ENCODE measurements around the gene CLECL1.
"Not testable (repeated sequence)": the region's sequence is repeated elsewhere in the genome, so short reads cannot be mapped to it uniquely, and the experiment has no call there.

The CLECL1 gene

GRCh38 chr12:9719790-9720189, 13.1 kb downstream of the CLECL1 start:
- FAIRE-seq = no peak

DNA sequence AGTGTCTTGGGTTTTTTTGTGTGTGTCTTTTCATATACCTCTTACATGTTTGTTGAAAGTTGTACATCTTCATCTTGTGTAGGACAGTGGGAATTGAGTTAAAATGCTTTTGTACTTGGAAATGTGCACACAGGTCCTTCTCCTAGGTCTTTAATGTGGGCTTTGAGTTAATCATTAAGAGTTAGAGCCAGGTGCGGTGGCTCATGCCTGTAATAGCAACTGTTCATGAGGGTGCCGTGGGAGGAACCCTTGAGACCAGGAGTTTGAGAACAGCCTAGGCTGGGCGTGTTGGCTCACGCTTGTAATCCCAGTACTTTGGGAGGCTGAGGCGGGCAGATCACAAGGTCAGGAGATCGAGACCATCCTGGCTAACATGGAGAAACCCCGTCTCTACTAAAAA, 13.9 kb downstream of the CLECL1 start:
- FAIRE-seq = no peak

- FAIRE-seq = no peak
Observed at GRCh38 chr12:9717070-9717925, 15.6 kb downstream of the CLECL1 start.

- not testable (repeated sequence) for FAIRE-seq
Observed at GRCh38 chr12:9713032-9713558, 19.8 kb downstream of the CLECL1 start.

DNA sequence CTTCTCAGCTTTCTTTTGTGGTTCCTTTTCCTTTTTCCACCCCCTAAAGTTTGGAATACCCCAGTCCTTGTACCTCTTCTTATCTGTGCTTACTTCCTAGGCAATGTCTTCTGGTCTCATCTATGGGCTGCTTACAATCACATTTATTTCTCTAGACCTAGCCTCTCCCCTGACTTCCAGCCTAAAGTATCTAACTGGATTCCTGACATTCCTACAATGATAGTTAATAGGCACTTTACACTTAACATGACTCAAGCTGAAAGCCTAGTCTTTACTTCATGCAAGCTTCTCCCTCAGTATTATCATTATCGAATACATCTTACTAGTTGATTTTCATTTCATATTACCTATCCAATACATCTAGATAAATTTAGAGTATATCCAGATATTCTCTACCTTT, 21.2 kb downstream of the CLECL1 start:
- FAIRE-seq = no peak

- FAIRE-seq = no peak
Observed at GRCh38 chr12:9710584-9711375, 22.1 kb downstream of the CLECL1 start.

GRCh38 chr12:9708853-9709252, 24.0 kb downstream of the CLECL1 start:
- no peak for FAIRE-seq

DNA sequence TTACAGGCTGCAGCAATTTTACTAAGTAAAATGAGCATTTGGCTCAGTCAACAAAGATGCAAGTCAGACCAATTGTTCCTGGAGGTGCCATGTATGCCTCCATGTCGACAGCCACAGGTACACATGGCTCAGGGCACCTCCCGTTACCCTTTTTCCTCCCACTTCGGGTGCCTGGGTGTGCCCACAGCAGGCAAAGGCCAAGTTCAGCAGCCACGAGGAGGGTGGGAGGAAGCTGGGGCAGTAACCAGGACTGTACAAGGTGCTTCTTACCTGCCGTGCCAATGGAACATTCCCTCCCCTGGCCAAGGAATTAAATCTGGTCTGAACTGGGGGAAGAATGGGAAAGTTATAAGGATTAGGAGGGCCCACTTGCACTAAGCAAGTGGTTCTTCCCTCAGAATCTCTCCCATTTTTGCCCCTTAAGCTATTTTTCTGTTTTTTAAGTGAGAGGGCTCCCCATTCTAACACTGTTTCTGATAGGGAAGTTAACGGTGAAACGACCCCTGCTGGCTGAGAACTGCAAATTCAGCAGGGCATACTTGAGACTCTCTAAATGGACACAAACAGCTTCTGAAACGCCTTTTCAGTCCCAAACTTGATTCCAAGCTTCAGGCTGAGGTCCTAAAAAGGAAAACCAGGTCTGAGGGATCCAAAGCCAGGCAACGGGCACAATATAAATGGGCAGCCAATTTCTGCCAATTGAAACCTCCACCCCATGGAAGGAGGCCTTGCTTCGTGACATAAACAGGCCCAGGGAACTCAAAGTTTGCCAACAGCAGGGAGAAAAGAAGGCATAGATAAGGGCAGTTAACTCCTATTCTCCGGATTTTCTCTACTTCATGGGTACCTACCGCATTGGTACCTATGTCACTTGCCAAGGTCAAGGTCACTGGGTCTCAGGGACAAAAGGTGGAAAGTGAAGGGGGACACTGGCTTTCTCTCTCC, 24.8 kb downstream of the CLECL1 start:
- no peak for FAIRE-seq

- FAIRE-seq = no peak
Observed at GRCh38 chr12:9707356-9707755, 25.5 kb downstream of the CLECL1 start.

DNA sequence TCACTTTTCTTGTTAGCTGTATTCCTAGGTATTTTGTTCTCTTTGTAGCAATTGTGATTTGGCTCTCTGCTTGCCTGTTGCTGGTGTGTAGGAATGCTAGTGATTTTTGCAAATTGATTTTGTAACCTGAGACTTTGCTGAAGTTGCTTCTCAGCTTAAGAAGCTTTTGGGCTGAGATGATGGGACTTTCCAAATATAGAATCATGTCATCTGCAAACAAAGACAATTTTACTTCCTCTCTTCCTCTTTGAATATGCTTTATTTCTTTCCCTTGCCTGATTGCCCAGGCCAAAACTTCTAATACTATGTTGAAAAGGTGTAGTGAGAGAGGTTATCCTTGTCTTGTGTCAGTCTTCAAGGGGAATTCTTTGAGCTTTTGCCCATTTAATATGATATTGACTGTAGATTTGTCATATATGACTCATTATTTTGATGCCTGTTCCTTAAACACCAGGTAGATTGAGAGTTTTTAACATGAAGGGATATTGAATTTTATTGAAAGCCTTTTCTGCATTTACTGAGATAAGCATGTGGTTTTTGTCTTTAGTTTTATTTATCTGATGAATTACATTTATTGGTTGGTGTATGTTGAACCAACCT, 26.7 kb downstream of the CLECL1 start:
- no peak for FAIRE-seq

DNA sequence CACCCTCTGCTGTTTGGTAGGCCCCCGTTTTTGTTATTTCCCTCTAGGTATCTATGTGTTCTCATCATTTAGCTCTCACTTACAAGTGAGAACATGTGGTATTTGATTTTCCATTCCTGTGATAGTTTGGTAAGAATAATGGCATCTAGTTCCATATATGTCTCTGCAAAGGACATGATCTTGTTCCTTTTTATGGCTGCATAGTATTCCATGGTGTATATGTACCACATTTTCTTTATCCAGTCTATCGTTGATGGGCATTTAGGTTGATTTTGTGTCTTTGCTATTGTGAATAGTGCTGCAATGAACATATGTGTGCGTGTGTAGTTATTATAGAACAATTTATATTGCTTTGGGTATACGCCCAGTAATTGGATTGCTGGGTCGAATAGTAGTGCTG, 28.3 kb downstream of the CLECL1 start:
- not testable (repeated sequence) for FAIRE-seq

DNA sequence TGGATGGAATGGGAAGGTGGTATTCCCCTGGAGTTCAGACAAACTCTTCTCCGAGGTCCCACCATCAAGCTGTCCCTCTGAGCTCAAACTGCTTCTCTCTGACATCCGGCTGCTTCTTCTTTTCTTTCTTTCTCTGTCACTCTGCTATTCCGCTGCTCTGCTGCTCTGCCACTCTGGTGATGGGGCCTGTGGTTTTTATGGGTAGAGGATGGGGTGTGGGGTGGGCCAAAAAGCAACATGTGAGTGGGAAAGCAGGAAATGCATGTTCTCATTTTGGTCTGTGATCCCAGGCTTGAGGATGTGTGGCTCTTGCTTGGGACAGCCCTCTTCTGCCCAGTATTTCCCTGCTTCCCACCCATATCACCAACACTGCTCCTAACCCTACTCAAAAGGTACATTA, 30.6 kb downstream of the CLECL1 start:
- FAIRE-seq = no peak

DNA sequence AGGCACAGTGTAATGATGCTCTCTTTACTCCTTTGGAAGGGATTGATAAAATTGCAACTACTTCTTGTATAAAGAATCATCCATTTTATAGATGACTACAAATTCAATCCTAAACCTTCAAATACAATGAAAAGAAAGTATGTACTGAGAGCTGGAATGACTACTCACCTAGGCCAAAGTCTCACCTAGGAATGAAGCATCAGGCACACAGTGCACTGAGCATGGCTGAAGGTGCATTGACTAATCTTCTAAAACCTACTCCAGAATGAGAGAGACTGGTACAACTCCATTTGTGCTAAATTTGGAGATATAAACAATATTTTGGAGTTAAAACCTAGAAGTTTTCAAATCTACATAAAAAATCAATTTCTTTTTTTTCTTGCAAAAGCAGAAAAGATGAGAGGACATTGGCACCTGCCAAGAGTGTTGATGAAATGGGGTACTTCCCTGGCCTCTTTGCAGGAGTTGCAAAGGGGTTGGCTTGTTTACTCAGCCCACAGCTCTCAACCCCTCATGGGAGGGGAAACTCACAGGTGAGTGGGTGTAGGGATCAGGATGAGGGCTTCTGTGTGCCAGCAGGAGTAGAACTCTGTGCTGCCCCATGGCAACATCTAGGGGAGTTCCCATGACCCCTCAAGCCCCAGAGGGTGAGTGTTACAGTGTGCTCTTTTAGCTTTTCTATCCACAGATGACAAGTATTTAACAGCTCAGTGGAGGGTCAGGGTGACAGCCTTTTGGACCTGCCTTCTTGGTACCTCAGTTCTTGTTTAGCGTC, 31.3 kb downstream of the CLECL1 start:
- no peak for FAIRE-seq

- no peak for FAIRE-seq
Observed at GRCh38 chr12:9700606-9700956, 32.3 kb downstream of the CLECL1 start.

DNA sequence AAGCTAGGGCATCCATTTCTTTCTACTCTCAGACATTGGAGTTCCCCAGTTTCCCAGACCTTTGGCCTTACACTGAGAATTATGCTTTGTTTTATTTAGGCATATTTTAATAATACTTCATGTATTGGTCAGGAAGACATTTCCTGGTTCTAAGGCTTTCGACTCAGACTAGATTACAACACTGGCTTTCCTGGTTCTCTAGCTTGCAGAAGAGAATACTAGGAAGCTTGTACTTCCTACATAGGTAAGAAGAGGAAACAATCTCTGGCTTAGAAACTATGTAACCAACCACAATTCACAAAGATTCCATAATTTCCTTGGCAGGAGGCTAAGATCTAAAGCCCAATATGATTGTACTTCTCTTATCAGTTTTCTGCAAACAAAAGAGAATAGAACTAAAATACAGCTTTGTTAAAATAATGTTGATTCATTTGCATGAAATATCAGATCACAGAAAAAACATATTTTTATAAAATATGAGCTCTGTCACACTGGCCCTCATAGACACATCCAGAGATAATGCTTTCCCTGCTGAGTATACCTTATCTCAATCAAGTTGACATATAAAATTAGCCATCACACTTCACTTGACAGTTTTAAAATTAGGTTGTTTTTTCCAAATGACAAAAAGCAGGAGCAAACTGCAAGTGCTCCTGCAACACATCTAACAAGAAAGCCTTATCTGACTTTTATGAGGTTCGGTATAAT, 32.8 kb downstream of the CLECL1 start:
- FAIRE-seq = no peak

GRCh38 chr12:9699269-9699897, 33.5 kb downstream of the CLECL1 start:
- no peak for FAIRE-seq

DNA sequence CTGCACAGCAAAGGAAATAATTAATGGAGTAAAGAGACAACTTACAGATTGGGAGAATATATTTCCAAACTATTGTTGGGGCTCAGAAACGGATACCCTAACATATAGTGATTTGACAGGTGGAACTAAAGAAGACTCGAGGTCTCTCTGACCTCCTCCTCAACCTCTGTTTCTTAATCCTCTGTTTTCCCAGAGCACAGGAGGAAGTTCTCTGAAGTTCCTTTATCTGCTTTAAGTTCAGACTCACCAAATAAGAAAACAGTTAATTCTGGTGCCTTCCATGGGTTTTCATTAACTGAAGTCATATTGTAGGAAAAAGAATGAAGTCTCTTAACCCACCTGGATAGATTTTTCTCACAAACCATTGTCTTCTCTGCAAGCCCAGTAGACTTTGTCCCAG, 34.2 kb downstream of the CLECL1 start:
- no peak for FAIRE-seq

GRCh38 chr12:9697619-9698018, 35.3 kb downstream of the CLECL1 start:
- FAIRE-seq = no peak

DNA sequence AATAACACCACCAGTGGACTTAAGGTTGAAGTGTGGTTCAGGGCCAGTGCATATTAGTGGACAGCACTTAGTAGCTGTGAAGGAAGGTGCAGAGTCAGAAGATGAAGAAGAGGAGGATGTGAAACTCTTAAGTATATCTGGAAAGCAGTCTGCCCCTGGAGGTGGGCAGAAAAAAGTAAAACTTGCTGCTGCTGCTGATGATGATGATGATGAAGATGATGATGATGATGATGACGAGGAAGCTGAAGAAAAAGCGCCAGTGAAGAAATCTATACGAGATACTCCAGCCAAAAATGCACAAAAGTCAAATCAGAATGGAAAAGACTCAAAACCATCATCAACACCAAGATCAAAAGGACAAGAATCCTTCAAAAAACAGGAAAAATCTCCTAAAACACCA, 37.2 kb downstream of the CLECL1 start:
- not testable (repeated sequence) for FAIRE-seq

GRCh38 chr12:9695150-9695549, 37.7 kb downstream of the CLECL1 start:
- FAIRE-seq = not testable (repeated sequence)

All from islet of Langerhans (tissue), 1 donor.